ENCODE data around the gene CSNK1A1.

DNA sequence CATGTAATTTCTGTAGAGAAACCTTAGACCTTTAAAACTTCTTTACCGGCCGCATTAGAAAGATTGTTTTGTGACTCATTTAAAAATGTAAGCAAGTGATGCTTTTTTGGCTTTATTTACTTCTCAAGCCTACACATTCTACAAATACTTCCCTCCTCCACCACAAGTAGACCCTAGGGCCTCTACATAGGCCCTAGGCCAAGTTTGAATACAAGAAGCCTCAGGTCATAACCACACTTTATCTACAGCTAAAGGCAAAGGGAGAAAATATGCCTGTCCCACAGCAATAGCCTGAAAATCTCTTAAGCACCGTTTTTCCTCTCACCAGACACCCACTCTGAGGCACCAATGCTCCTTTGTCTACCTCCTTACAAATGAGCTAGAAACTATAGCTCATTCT is 53.9 kb downstream of the CSNK1A1 start:
- TF ChIP-seq CTCF (conservative IDR thresholded peaks at IDR 0.05; ENCODE audit: low read length) (no peak), EZH2phosphoT487 (IDR thresholded peaks at IDR 0.05; ENCODE audit: borderline replicate concordance, low read depth, low read length) (no peak)
